HTR-8/SVneo (cell line): ENCODE measurements around the gene PLAGL1.
"Not testable (repeated sequence)": the region's sequence is repeated elsewhere in the genome, so short reads cannot be mapped to it uniquely, and the experiment has no call there.

Source experiments
- DNase-seq: peaks from one replicate; pipeline ENCODE4 v3.0.0; 2011; ENCODE audit warnings: low spot score, mixed read lengths; ENCODE audit not compliant: insufficient read length
- FAIRE-seq: peaks from 2 replicates; lab custom pipeline; 2011; peaks lifted over from hg19 to GRCh38; lab: Jason Lieb, UNC

PLAGL1 gene

DNA sequence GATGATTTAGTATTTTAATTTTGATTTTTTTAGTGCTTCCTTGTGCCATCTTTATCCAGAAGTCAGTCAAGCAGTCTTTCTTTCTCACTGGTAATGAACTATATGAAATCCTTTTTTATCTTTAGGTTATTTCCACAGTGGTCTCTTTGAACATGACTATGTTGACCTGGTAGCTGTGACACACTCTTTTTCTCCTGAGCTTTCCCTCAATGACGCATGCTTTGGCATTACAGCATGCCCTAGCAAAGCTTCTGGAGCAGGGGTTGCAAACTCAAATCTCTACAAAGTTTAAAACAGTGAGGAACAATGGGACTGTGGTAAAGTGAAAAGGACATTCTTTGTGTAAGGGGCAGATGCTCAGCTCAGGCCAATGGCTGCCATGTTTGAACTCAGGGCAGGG, 4.5 kb upstream of the PLAGL1 start:
- no peak for FAIRE-seq
- no peak for DNase-seq

DNA sequence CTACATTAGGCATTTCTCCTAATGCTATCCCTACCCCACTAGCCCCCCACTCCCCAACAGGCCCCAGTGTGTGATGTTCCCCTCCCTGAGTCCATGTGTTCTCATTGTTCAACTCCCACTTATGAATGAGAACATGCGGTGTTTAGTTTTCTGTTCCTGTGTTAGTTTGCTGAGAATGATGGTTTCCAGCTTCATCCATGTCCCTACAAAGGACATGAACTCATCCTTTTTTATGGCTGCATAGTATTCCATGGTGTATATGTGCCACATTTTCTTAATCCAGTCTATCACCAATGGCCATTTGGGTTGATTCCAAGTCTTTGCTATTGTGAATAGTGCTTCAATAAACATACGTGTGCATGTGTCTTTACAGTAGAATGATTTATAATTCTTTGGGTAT, 1.6 kb upstream of the PLAGL1 start:
- DNase-seq, FAIRE-seq: not testable (repeated sequence)

DNA sequence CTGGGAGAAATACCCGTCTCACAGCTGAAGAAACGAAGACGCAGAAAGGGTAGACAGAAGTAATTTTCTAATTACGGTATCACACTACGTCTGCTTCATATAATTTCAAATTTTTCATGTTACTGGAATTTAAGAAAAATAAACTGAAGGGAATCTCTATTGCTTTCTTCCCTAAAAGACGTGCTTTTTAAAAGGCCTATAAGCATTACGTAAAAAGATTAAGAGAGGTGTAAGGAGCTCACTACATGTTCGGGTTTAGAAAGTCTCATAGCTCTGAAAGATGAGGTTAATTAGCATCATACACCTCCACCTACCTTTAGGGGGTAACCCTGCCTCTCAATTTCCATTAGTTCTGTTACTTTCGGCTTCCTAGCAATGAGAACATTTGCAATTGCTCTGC, 787 bp upstream of the PLAGL1 start:
- DNase-seq (no peak), FAIRE-seq (no peak)

DNA sequence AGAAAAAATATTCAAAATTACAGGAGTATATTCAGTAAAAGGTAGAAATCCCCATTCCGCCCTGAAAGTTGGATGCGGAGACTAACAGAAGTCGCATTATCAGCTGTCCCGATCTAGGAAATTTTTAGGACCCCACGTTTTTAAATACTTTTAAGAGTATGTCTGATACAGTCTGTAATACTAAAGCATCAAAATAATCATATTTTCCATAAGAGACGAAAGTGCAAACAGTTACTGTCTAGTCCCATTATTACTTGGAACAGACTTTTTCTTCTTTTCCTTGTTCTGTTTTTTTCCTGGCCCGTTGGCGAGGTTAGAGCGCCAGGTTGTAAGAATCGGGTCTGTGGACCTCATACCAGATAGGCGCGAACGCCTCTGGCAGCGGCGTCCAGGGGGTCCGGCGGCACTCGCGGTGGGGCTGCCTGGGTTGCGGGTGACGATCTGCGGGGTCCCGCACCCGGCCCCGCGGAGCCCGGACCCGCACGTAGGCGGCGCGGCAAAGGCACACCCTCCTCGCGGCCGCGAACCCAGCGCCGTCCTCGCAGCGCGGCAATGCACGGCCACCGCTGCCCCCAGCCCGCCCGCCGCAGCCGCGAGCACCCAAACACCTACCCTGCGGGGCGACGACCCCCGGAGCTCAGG, 460 bp downstream of the PLAGL1 start:
- FAIRE-seq (no peak), DNase-seq (no peak)

DNA sequence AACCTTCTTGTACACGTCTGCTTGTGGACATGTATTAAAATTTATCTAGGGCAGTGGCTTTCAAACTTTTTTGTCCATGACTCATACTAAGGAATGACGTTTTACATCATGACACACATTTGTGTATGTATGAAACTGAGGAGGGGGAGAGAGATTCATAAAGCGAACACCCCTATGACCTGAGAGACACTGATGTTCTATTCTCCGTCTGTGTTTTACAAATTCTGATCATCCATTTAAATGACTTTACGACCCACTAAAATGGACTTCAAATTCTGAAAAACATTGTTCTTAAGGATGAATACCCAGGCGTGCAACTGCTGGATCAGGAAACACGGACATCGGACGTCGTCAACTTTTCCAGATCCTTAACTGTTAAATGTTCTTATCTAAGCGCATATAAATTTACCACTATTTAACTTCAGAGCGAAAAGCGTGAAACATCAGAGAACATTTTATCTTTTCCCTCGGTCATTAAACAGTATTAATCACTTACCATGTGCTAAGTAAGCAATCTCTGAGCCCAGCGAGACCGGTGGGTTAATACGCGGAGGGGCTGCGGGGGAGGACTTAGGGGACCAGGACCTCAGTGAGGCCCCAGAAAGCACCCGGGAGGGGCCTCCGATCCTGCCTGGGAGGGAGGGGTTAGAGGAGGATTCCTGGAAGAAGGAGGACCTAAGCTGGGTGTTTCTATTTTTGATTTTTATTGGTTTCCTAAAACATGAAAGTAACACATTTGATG, 1.2 kb downstream of the PLAGL1 start:
- DNase-seq (no peak), FAIRE-seq (no peak)

DNA sequence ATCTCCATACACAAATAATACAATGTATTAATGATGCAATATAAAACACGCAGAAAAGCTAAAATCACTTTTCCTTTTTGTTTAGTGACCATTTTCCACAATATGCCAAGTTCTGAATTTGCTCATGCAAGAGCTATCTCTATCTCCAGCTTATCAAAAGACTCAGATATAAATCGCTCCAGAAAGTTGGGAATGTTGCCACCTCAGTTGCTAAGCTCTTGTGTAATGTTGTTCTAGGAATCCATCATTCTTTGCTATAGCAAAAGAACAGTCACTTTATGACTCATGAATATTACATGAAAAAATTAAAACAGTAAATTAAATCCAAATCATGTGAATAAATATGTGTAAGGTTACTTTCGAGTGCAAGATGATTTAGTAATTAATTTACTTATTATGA, 8.7 kb downstream of the PLAGL1 start:
- no peak for FAIRE-seq
- no peak for DNase-seq

DNA sequence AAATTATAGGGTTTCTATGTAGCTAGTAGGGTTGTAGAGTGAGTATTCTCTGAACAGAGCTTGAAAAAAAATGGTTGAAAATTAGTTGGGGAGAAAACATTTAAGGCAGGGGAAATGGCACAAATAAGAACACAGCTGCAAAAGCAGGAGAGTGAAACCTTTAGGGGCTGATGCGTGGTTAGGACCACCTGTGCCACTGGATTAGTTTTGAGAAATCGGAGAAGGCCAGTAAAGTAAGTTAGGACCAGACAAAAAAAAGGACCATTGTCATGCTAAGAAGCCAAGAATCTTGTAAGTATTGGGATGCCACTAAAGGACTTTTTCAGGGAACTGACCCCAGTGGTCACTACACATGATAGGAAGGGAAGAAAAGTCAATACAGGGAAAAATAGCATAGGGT, 9.4 kb downstream of the PLAGL1 start:
- no peak for FAIRE-seq
- DNase-seq: no peak

DNA sequence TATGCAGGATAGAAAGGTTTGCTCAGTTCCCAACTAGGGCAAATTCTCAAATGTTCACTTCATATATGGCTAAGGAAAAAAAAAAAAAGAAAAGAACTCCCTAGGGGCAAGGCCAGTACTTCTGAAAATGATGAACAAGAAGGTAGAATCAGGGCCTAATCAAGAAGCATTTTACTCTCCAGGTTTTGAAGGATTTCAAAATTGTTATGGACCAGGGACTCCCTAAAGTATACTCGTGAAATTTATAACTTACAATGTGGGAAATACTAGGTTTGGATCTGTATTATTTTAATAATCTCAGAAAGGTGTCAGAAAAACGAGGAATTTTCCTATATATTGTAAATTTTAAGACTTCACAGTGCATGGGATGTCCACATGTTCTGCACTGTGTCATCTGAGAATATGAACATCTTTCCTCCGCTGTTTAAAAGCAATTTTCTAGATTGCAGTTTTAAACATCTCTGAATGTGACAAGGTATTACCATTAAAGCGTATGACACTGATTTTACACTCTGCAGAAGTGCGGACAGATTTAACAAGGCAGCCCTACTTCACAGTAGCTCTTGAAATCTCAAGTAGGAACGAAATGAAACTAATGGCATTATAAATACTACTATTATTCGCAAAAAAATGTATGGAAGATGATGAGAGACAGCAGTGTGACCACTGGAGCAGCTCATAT, 14.0 kb downstream of the PLAGL1 start:
- DNase-seq (no peak), FAIRE-seq (no peak)

DNA sequence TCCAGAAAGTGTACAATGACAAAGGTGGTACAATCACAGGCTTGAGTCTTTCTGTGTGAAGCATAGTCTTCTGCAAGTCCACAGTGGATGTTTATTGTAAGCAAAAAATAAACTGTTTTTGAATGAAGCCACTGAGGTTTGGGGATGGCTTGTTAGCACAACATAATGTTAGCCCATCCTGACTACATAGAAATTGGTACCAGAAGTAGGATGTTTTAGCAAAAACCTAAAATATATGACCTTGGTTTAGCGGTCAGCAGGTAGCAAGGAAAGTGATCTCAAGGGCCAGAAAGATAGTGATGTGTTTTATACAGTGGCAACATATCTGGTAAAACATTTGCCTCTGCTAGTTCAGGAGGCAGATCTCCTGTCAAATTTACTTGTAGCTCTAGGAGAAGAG, 15.8 kb downstream of the PLAGL1 start:
- FAIRE-seq: no peak
- no peak for DNase-seq

DNA sequence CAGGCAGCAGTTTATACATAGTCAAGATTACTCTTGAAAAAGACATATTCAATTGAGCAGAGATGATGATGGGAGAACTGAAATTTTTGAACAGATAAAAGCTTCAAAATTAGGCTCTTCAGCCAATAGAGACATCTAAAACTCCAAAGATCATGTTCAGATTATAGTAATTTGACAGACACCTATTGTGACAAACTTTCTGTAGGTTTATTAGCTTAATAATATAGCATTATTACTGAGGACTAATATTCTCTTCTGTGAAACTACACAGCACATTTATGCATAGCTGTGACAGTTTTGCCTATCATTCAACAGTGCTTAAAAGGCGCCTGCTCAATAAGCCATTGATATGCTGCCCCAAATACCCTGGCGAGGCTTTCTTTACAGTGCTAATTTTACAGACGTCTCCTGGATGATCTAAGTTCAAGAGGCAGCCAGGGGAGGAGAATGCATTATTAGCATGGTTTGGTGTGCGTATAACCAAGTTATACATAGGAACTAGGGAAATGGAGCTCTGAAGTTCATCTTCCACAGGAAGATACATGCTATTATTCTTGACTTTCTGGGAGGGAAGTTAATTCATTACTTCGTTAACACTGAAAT, 21.5 kb downstream of the PLAGL1 start:
- no peak for FAIRE-seq
- no peak for DNase-seq

DNA sequence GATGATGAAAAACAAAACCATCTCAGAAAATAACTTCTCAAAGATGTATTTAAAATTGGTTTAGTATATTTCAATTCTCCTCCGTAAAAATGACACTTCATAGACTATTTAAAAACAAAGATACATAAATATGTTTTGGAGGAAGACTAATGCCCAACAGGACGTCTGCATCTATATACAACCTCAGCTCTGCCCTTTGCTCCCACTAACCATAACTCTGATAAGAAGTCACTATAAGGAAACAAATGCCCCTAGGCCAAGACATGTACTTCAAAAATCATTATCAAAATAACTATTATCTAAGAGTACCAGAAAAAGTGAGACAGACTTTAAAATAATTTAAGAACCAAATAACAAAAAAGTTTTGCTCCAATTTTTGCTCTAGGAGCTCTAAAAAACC, 23.4 kb downstream of the PLAGL1 start:
- FAIRE-seq (no peak), DNase-seq (no peak)

DNA sequence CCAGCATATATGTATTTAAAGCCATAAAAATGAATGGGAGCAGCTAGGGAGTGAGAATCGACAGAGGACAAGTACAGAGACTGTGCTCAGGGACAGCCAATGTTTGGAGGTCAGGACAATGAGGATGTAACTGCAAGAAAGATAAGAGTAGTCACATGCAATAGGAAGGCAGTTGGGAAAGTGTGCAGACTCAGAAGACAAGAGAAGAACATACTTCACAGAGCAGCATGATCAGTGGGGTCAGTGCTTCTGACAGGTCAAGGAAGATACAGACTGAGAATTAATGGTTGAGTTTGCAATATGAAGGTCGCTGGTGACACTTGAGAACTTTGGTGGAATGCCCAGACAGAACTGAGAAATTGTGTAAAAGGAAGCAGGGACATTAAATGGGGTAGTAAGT, 25.1 kb downstream of the PLAGL1 start:
- FAIRE-seq: no peak
- no peak for DNase-seq

DNA sequence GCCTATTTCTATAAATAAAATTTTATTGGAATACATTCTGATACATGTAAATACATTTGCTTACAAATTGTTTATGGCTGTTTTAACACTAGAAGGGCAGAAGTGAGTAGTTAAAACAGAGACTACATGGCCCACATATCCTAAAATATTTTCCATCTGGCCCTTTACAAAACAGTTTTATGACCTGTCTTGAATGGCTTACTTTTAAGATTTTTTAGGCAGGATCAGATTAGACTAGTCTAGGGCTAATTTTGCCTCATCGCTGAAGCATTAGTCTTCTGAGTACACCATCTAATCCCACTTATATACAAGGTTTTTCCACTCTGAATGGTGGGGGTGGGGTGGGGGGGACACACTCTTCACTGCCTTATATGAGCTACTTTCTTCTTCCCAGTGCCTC, 27.1 kb downstream of the PLAGL1 start:
- DNase-seq (no peak), FAIRE-seq (no peak)

DNA sequence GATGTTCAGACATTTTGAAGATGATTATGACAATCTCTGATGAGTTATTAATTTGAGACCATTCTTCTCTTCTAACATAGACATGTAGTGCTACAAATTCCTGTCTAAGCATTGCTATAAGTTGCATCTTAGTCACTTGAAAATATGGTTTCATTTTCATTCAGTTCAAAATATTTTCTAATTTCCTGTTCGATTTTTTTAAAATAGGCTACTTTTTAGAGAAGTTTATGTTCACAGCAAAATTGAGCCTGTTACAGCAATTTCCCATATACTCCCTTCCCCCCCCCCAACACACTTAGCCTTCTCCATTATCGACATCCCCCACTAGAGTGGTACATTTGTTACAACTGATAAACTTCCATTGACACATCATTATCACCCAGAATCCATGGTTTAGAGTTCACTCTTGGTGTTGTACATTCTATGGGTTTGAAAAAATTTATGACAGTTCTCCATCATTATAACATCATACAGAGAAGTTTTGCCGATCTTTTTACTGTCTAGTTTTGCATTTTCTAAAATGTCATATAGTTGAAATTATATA, 31.2 kb downstream of the PLAGL1 start:
- DNase-seq: no peak
- no peak for FAIRE-seq

DNA sequence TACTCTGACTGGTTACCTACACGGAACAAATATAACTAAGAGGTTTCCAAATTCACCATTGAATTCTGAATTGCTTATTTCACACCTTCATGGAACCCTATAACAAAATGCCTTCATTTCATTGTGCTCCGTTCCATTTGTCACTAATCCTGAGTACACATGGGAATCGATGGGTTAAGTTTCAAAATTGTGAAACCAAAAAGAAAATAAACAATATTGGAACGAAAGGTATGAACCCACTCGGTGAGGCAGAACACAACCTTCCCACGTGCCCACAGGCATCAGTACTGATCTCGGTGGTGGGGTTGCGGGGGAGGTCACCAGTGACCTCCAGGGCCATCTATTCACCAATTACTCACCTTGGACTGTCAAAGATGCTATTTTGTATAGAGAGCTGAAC, 34.0 kb downstream of the PLAGL1 start:
- FAIRE-seq (no peak), DNase-seq (no peak)

DNA sequence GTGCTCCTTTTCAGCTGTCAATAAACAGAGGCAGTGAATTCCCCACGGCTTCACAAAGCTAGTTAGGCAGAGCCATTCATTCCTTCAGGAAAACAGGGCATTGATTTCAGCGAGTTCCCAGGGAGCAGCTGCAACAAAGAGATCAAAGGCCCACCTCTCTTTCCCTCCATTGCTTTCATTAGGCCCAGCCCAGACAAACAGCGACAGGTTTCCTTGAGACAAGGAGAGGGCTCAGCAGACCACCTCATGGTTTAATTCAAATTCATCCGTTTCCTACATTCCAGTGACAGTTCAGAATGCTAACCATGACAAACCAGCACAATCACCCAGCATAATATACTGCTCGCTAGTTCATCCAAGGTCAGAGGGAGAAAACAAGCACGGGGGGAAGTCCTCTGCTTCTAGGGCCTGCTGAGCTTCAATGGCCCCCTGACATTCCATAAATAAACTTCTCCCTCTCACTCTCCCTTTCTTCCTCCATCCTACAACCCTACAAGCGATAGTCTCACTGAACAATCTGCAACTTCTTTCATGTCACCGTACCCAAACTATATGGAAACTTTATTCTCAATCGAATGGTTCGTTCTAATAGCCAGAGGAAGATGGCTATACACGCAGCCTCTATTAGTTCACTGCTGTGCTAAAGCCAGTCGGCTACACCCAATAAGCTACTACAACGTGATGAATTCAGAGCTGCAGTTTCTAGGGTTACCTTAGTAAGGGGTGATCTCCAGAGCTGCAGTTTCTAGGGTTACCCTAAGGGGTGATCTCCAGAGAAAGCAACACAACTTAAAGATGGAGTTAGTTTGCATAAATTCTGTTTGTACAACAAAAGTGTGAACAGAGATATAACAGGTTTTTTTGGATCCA, 34.7 kb downstream of the PLAGL1 start:
- no peak for DNase-seq
- no peak for FAIRE-seq

DNA sequence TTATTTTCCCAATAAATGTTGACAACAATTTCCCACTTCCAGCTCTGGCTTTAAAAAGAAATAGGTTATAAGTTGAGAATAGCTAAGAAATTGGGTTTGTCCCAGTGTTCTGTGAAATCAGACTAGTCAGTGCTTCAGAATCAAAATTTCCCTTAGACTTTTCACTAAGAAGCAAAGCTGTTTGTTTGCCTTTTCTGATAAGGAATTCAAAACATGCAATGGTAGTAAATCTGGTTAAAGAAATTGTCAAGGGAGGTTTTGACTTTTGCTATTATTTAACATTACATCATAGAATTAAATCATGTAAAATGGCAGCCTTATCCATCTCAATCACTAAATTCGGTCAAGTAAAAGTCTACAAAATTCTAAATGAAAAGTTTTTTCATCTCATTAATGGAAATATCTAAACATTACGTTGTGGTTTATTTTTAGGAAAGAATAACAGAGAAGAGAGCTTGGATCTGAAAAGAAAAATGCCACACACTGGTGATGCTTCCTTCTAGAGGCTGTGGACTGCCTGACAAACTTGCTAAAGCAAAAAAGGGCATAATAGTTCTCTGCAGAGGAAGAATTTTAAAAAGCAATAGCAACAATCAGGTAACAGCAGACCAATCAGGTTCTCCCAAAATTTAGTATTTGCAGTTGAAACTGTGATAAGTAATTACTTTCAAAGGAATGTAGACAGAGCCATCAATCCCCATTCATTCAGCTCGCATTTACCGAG, 36.4 kb downstream of the PLAGL1 start:
- FAIRE-seq (no peak), DNase-seq (no peak)

DNA sequence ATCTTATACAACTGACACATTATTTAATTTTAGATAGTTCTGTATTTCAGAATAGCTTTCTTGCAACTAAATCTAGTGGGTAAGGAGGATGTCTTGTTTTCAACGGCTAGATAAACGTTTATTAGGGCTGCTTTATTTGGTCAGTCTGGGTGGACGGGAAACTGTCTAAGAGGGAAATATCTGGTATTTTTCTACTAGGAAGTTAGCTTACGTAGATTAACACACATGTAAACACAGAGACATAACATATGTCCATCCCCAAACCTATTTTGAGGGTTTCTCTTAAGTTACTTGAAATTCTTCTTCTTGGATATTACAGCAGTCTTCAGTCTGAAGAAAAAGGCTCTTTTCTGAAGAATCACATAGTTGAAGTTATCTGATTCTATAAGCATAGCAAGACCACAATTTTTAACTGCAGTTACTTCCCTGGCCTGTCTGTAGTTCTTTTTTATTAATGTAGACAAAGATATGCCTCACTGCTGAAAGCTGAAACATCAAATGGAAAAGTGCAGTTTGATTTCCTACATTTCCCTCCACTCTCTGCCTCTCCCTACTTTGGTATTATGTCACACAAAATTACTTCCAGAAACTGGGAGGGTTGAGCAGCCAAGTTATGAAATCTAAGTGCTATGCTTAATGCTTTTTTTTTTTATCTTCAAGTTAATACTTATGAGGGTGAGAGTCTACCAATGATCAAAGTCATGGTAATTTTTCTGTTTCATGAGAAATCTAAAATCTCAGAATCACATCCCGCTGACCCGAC, 37.4 kb downstream of the PLAGL1 start:
- DNase-seq: no peak

DNA sequence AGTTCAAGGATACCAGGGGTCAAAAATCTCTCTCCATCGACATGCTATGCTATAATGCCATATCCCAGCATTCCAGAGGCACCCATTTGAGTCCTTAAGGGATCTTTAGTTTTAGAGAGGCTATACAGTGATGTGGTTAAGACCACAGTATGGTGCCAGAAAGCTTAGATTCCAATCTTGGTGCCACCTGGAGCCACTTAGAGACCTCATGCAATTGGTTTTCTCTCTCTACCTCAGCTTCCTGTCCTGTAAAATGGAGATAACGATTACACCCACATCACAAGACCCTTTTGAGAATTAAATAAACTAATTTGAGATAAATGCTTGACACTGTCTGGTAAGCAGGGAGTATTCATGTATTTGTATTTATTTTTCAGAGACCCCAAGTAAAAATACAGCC, 39.0 kb downstream of the PLAGL1 start:
- no peak for DNase-seq

More for the DNA sequence above, 37.4 kb downstream of the PLAGL1 start:
- no peak for FAIRE-seq

More for the DNA sequence above, 39.0 kb downstream of the PLAGL1 start:
- no peak for FAIRE-seq
